HEK293T (cell line): Measurements from ENCODE around the gene SMAD3.

Source experiments
- ARNT ChIP-seq: fragments of 450-650 bp; IDR thresholded peaks from 2 replicates; pipeline ENCODE4 v1.6.1; 2017; ENCODE audit warnings: mild to moderate bottlenecking
- BHLHE40 ChIP-seq: fragments of 450-650 bp; IDR thresholded peaks from 2 replicates; pipeline ENCODE4 v1.6.1; 2016; ENCODE audit warnings: mild to moderate bottlenecking, moderate library complexity, borderline replicate concordance
- FOXA1 ChIP-seq: fragments of 450-650 bp; IDR thresholded peaks from 2 replicates; pipeline ENCODE4 v1.6.1; 2016; ENCODE audit warnings: mild to moderate bottlenecking
- FOXM1 ChIP-seq: fragments of 450-650 bp; IDR thresholded peaks from 2 replicates; pipeline ENCODE4 v1.6.1; 2017; ENCODE audit warnings: mild to moderate bottlenecking, borderline replicate concordance
- HDGF ChIP-seq: fragments of 450-650 bp; IDR thresholded peaks from 2 replicates; pipeline ENCODE4 v1.6.1; 2017; ENCODE audit warnings: antibody characterized with exemption, borderline replicate concordance
- L3MBTL2 ChIP-seq: fragments of 450-650 bp; conservative IDR thresholded peaks from 2 replicates; pipeline ENCODE4 v1.6.1; 2016; ENCODE audit warnings: mild to moderate bottlenecking
- LEF1 ChIP-seq: fragments of 450-650 bp; IDR thresholded peaks from 2 replicates; pipeline ENCODE4 v1.6.1; 2017; ENCODE audit warnings: mild to moderate bottlenecking, borderline replicate concordance
- NFRKB ChIP-seq: fragments of 450-650 bp; IDR thresholded peaks from 2 replicates; pipeline ENCODE4 v1.6.1; 2016; ENCODE audit warnings: mild to moderate bottlenecking, moderate library complexity
- PKNOX1 ChIP-seq: fragments of 450-650 bp; IDR thresholded peaks from 2 replicates; pipeline ENCODE4 v1.6.1; 2016
- SP1 ChIP-seq: fragments of 450-650 bp; IDR thresholded peaks from 2 replicates; pipeline ENCODE4 v1.6.1; 2017
- SUZ12 ChIP-seq: fragments of 450-650 bp; IDR thresholded peaks from 2 replicates; pipeline ENCODE4 v1.6.1; 2016; ENCODE audit warnings: mild to moderate bottlenecking
- TARDBP ChIP-seq: fragments of 450-650 bp; IDR thresholded peaks from 2 replicates; pipeline ENCODE4 v1.6.1; 2016
- ZNF384 ChIP-seq: fragments of 450-650 bp; IDR thresholded peaks from 2 replicates; pipeline ENCODE4 v1.6.1; 2016

- TF ChIP-seq SP1 (no peak), L3MBTL2 (no peak), FOXM1 (no peak), SUZ12 (no peak), ZNF384 (no peak), FOXA1 (no peak), NFRKB (no peak), TARDBP (no peak), ARNT (no peak), LEF1 (no peak), BHLHE40 (no peak), PKNOX1 (no peak), HDGF (no peak)
Measured at GRCh38 chr15:67154249-67154648, 88.8 kb downstream of the SMAD3 start.
